Fibroblast of lung (primary cell): ENCODE measurements around the gene AP5B1. TPM values are rescaled to one million over a fixed set of nuclear protein-coding genes. Genes with fewer than 3 reads are reported as not detected.

ENCODE experiments used
- DNase-seq, 2 donors: peaks; one replicate each; pipeline versions ENCODE4 v3.0.0 to v3.0.0-alpha.2; 2010; ENCODE audit warnings: low read depth in 2 of 2
- H2AFZ ChIP-seq: 2 replicates; pipeline ENCODE4 v1.5.1; 2012; ENCODE audit warnings: low read length, control low read depth, inconsistent platforms
- H3K27ac ChIP-seq: 2 replicates; pipeline ENCODE4 v1.5.1; 2011; ENCODE audit warnings: low read length, control low read depth; ENCODE audit not compliant: insufficient read depth
- H3K27me3 ChIP-seq: 2 replicates; pipeline ENCODE4 v1.5.1; 2011; ENCODE audit warnings: mild to moderate bottlenecking, low read length; ENCODE audit not compliant: control insufficient read depth, insufficient read depth
- H3K36me3 ChIP-seq: 2 replicates; pipeline ENCODE4 v1.5.1; 2011; ENCODE audit warnings: low read length; ENCODE audit not compliant: control insufficient read depth, insufficient read depth
- H3K4me1 ChIP-seq: 2 replicates; pipeline ENCODE4 v1.5.1; 2011; ENCODE audit warnings: low read length; ENCODE audit not compliant: control insufficient read depth, insufficient read depth; ENCODE audit errors: extremely low read depth
- H3K4me2 ChIP-seq: 2 replicates; pipeline ENCODE4 v1.5.1; 2011; ENCODE audit warnings: low read length, control low read depth; ENCODE audit not compliant: insufficient read depth; ENCODE audit errors: extremely low read depth
- H3K4me3 ChIP-seq, 4 experiments: fragments of 200-600 bp in 1 of 4; sonication (generic) in 1 of 4; replicated peaks in 1 of 4; 2 replicates each; pipeline ENCODE4 v1.5.1; 2011 to 2016; ENCODE audit warnings: low read length in 4 of 4, low read depth in 3 of 4, mild to moderate bottlenecking in 3 of 4, control low read depth in 2 of 4, inconsistent platforms in 1 of 4, mixed read lengths in 1 of 4; ENCODE audit not compliant: insufficient read depth in 1 of 4; ENCODE audit errors: control extremely low read depth in 1 of 4
- H3K79me2 ChIP-seq: 2 replicates; pipeline ENCODE4 v1.5.1; 2012; ENCODE audit warnings: mild to moderate bottlenecking, low read length, inconsistent platforms; ENCODE audit not compliant: control insufficient read depth, insufficient read depth
- H3K9ac ChIP-seq: 2 replicates; pipeline ENCODE4 v1.5.1; 2011; ENCODE audit warnings: mild to moderate bottlenecking, low read length, control low read depth; ENCODE audit not compliant: insufficient read depth
- H3K9me3 ChIP-seq: 2 replicates; pipeline ENCODE4 v1.5.1; 2012; ENCODE audit warnings: low read depth, low read length; ENCODE audit not compliant: control insufficient read depth, insufficient read depth
- H4K20me1 ChIP-seq: 2 replicates; pipeline ENCODE4 v1.5.1; 2011; ENCODE audit warnings: low read length; ENCODE audit not compliant: control insufficient read depth, insufficient read depth; ENCODE audit errors: extremely low read depth
- EZH2 ChIP-seq: IDR thresholded peaks from 2 replicates; pipeline ENCODE4 v1.5.1; 2012; ENCODE audit warnings: low read length, control low read depth, mild to moderate bottlenecking; ENCODE audit errors: missing control alignments
- polyA plus RNA-seq, 2 donors: library from polyadenylated mRNA; depleted of rRNA in 1 of 2; stranded (reverse) in 1 of 2; unstranded in 1 of 2; fragments of >200 nt; gene quantifications; 2 replicates each; pipeline ENCODE4 v1.2.1, GENCODE V29; 2011 to 2012; ENCODE audit warnings: missing spikeins in 1 of 2
- total RNA-seq: library from RNA; depleted of rRNA; stranded (reverse); fragments of >200 nt; gene quantifications from 2 replicates; pipeline ENCODE4 v1.2.1, GENCODE V29; 2014
- TF ChIP-seq, protein P1 (sequence below), 2 donors: IDR thresholded peaks in 1 of 2; conservative IDR thresholded peaks in 1 of 2; 1 replicate in 1 of 2; 2 replicates in 1 of 2; pipeline ENCODE4 v1.5.1; 2011 to 2012; ENCODE audit warnings: low read length in 2 of 2, control low read depth in 1 of 2, inconsistent platforms in 1 of 2, low read depth in 1 of 2, mild to moderate bottlenecking in 1 of 2

Gene AP5B1
- total and polyA plus RNA-seq, 2 donors (not counting 1 experiment from before 2014, with no cell fraction given) = 1.6 to 6.3 TPM

DNA sequence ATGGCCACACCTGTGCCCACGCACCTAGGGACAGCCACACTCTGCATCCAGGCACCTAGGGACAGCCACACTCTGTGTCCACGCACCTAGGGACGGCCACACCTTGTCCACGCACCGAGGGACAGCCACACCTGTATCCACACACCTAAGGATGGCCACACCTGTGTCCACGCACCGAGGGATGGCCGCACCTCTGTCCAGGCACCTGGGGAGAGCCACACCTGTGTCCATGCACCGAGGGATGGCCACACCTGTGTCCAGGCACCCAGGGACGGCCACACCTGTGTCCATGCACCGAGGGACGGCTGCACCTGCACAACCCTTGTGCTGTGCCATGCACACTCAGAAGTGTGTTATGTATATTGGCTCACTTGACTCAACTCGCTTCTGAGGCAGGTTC, 16.9 kb upstream of the AP5B1 start:
- no peak overlapping the region for H2AFZ ChIP-seq
- H3K79me2 ChIP-seq = no peaks in the 10 kb centered on the region
- TF ChIP-seq EZH2 = no peak
- TF ChIP-seq, protein P1, sequence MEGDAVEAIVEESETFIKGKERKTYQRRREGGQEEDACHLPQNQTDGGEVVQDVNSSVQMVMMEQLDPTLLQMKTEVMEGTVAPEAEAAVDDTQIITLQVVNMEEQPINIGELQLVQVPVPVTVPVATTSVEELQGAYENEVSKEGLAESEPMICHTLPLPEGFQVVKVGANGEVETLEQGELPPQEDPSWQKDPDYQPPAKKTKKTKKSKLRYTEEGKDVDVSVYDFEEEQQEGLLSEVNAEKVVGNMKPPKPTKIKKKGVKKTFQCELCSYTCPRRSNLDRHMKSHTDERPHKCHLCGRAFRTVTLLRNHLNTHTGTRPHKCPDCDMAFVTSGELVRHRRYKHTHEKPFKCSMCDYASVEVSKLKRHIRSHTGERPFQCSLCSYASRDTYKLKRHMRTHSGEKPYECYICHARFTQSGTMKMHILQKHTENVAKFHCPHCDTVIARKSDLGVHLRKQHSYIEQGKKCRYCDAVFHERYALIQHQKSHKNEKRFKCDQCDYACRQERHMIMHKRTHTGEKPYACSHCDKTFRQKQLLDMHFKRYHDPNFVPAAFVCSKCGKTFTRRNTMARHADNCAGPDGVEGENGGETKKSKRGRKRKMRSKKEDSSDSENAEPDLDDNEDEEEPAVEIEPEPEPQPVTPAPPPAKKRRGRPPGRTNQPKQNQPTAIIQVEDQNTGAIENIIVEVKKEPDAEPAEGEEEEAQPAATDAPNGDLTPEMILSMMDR (conservative IDR thresholded peaks at IDR 0.05 in 1 of 2, IDR thresholded peaks at IDR 0.05 in 1 of 2; ENCODE audit: low read depth in 1 of 2, low read length in 2 of 2) = no peak
- no peak overlapping the region for H3K4me3 ChIP-seq
- no peak overlapping the region for H3K27ac ChIP-seq
- H3K9ac ChIP-seq = no peak overlapping the region
- H3K4me2 ChIP-seq = no peak overlapping the region
- no peaks in the 10 kb centered on the region for H4K20me1 ChIP-seq
- no peaks in the 10 kb centered on the region for H3K4me1 ChIP-seq
- H3K36me3 ChIP-seq = no peaks in the 10 kb centered on the region
- H3K9me3 ChIP-seq = no peaks in the 10 kb centered on the region
- H3K27me3 ChIP-seq = peaks cover 11% of the 10 kb centered on the region
- DNase-seq = no peak

DNA sequence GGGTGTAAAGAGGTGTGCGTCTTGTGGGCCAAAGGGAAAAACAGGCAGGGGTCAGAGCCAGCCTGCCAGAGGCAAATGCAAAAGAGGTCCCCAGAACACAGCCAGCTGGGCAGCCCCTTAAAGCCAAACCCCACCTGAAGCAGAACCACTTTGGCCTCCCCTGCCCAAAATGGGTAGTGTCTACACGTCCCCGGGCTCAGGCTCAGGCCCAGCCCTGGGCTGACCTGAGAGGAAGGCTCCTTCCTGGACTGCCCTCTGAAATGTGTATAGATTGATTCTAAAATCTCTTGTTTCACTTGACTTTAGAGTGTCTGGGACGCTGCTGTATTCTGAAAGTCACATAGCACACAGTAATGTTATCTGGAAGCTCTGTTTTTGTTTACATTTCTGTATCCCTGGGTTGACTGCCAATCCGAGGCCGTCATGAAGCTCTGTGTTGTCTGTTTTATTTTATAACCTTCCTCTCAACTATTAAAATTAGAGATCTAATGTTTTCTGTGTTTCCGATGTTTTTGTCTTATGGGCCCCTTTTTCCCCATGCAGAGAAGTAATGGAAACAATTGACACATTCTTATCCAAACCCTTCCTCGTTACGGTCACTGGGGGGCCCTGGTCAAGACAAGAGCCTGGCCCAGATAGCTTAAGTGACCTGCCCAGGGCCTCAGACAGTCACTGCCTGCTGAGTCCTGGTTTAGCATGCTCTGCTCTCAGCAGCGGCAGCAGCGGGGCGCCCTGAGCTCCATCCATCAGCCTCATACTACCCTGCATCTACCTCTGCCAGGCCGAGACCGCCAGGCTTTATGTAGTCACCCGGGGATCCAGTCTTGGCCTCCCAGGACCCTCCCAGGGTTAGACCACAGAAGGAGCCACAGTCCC, 16.2 kb upstream of the AP5B1 start:
- H3K27me3 ChIP-seq = peaks cover 11% of the 10 kb centered on the region
- H3K4me3 ChIP-seq = no peak overlapping the region
- no peak for TF ChIP-seq EZH2
- TF ChIP-seq, protein P1 (conservative IDR thresholded peaks at IDR 0.05 in 1 of 2, IDR thresholded peaks at IDR 0.05 in 1 of 2; ENCODE audit: low read depth in 1 of 2, low read length in 2 of 2) = no peak
- H3K4me2 ChIP-seq = no peak overlapping the region
- DNase-seq = no peak
- no peak overlapping the region for H3K27ac ChIP-seq
- H4K20me1 ChIP-seq = no peaks in the 10 kb centered on the region
- H2AFZ ChIP-seq = no peak overlapping the region
- H3K4me1 ChIP-seq = no peaks in the 10 kb centered on the region
- no peaks in the 10 kb centered on the region for H3K36me3 ChIP-seq
- no peaks in the 10 kb centered on the region for H3K79me2 ChIP-seq
- H3K9ac ChIP-seq = no peak overlapping the region
- no peaks in the 10 kb centered on the region for H3K9me3 ChIP-seq

DNA sequence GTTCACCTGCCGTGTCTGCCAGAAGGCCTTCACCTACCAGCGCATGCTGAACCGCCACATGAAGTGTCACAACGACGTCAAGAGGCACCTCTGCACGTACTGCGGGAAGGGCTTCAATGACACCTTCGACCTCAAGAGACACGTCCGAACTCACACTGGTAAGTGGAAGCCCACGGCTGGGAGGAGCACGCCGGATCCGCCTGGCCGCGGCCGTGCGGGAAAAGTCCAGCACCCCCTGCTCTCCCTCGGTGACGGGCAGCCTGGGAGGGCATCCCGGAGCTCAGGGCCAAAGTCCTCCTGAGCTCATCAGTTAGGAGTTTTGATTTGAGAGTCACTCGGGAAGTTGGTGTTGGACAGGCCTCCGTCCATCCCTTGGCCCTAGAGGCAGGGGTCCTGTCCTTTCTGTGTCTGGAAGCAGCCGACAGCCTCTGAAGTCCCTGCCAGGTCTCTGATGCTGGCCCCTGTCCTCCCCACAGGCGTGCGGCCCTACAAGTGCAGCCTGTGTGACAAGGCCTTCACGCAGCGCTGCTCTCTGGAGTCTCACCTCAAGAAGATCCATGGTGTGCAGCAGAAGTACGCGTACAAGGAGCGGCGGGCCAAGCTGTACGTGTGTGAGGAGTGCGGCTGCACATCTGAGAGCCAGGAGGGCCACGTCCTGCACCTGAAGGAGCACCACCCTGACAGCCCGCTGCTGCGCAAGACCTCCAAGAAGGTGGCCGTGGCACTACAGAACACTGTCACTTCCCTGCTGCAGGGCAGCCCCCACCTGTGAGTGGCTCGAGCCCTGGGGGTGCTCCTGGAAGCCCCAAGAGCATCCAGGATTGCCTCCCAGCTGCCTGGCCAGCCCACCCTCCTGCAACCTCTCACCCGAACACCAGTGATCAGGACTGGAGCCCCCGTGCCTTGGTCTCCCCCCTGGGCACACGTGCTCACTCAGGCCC, 14.1 kb upstream of the AP5B1 start:
- H3K79me2 ChIP-seq = no peaks in the 10 kb centered on the region
- no peaks in the 10 kb centered on the region for H4K20me1 ChIP-seq
- TF ChIP-seq, protein P1 (conservative IDR thresholded peaks at IDR 0.05 in 1 of 2, IDR thresholded peaks at IDR 0.05 in 1 of 2; ENCODE audit: low read depth in 1 of 2, low read length in 2 of 2) = no peak
- no peak for TF ChIP-seq EZH2
- H3K9ac ChIP-seq = no peak overlapping the region
- H3K36me3 ChIP-seq = no peaks in the 10 kb centered on the region
- no peak overlapping the region for H2AFZ ChIP-seq
- H3K9me3 ChIP-seq = no peaks in the 10 kb centered on the region
- no peak for DNase-seq
- H3K27ac ChIP-seq = no peak overlapping the region
- no peaks in the 10 kb centered on the region for H3K4me1 ChIP-seq
- no peak overlapping the region for H3K4me2 ChIP-seq
- peaks cover 13% of the 10 kb centered on the region for H3K27me3 ChIP-seq
- no peak overlapping the region for H3K4me3 ChIP-seq
